ENCODE data around the gene MORN1. TPM values are rescaled to one million over a fixed set of nuclear protein-coding genes. Genes with fewer than 3 reads are reported as not detected.

Gene MORN1
- total and polyA plus RNA-seq, 2 donors = 4.7 to 11.1 TPM

DNA sequence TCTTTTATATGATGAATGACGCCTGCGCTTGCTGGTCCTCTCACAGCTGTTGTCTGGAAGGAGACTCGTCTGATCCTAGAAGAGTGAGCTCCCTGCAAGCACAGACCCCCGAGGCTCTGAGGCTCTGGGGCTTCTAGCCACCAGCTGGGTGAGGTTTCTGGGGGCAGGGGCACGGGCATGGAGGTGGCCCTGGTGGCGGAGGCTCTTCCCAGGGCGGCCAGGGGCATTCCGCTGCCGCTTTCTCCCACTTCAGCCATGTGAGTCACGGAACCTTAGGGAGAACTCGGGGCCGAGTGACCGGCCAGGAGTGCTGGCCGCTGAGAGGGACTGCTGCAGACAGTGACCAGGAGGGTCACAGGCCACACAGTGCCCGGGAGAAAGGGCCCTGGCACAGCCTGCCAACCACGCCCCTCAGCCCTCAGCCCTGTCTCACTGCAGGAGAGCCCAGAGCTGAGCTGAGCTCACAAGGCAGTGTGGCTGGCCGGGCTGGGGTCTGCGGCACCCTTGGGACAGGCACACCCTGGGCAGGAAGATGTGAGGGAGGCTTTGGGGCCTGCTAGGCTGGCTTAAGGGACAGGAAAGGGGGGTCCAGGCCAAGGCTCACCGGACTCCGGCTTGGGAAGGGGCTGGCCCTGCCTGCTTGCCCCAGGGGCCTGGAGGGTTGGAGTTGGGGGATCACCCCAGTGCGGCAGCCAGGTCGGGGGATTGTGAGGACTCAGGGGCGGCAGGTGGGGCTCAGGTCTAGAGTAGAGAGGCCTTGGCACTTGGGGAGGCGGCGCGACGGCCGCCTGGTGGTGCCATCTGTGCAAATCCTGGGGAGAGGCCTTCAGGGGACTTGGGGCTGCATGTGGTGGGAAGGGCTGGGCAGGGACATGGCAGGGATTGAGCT lies 35.7 kb downstream of the MORN1 start:
- no peak overlapping the region for H3K4me3 ChIP-seq (ENCODE audit: low read depth, low read length)
- 85% methylated on average over 28 of the region's 28 CpGs for WGBS
- H3K4me1 ChIP-seq (ENCODE audit: insufficient read depth) = no peaks in the 10 kb centered on the region
- DNase-seq (ENCODE audit: extremely low spot score) = no peak
- no peaks in the 10 kb centered on the region for H3K36me3 ChIP-seq (ENCODE audit: insufficient read depth)
- no peak overlapping the region for H3K27ac ChIP-seq (ENCODE audit: low read depth)

DNA sequence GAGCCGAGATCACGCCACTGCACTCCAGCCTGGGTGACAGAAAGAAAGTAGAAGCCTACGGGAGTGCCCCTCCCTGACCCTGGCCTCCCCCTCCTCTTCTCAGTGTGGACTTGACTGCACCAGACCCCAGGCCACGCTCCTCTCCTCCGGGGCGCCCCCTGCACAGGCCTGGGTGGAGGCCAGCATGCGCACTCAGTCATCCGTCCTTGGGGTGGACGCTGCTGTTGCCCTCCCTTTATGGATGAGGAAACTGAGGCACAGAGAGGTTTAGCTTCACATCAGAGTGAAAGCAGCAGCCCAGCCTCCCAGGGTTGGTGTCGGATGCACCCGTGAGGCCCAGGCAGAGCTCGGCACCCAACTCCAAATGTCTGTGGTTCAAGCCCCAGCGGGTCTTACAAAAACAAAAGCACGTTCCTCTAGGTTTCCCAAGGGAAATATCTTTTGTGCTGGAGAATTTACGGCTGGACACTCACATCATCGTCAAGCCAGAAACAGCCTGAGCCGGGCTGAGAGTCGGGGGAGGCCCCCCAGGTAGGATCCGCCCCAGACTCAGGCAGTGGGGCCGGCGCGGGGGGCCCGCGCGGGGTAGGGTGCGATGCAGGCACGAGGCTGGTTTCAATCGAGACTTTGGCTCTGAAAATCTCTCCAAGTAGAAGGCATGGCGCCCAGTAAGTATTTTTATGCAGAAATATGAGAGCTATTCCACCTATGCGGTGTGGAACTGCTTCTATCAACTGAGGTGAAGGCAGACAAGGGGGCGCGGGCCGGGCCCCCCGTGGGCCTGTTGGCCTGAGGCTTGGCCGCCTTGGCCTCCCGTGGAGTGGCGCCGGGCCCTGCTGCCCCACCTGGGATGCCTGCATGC lies 36.6 kb downstream of the MORN1 start:
- Histone ChIP-seq H3K4me1 (ENCODE audit: insufficient read depth) (no peaks in the 10 kb centered on the region), H3K36me3 (ENCODE audit: insufficient read depth) (no peaks in the 10 kb centered on the region), H3K27ac (ENCODE audit: low read depth) (no peak overlapping the region), H3K4me3 (ENCODE audit: low read depth, low read length) (no peak overlapping the region)
- DNase-seq (ENCODE audit: extremely low spot score) = no peak
- 56% methylated on average over 38 of the region's 38 CpGs for WGBS

DNA sequence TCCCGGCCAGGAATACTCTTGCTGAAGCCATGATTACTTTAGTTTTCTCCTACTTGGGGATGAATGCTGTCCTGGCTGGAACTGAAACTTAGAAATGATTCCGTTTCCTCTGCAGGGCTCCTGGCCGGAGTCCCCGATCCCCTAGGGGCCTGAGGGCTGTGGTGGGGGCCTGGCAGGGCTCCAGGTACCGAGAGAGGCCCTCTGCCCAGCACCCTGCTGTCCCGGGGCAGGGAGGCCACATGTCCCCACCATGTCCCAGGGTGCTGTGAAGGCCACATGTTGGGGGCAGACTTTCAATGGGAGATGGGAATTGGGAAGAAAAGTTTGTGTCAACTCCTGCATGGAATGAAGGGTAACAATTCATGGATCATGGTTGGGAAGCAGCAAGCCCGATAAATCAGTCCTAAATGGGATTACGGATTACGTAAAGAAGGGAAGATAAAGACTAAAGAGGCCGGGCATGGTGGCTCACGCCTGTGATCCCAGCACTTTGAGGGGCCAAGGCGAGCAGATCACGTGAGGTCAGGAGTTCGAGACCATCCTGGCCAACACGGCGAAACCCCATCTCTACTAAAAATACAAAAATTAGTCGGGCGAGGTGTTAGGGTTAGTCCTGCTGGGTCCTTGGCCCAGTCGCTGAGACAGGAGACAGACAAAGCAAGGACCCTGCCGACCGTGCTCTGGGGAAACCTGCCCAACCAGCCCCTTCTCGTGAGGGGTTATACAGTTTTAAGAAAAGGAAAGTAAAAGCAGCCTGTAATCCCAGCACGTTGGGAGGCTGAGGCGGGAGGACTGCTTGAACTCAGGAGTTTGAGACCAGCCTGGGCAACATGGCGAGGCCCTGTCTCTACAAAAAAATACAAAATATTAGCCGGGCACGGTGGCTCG lies 37.6 kb downstream of the MORN1 start:
- no peak overlapping the region for H3K4me3 ChIP-seq (ENCODE audit: low read depth, low read length)
- no peaks in the 10 kb centered on the region for H3K36me3 ChIP-seq (ENCODE audit: insufficient read depth)
- H3K4me1 ChIP-seq (ENCODE audit: insufficient read depth) = no peaks in the 10 kb centered on the region
- H3K27ac ChIP-seq (ENCODE audit: low read depth) = no peak overlapping the region
- DNase-seq (ENCODE audit: extremely low spot score) = no peak
- 82% methylated on average over 28 of the region's 28 CpGs for WGBS

DNA sequence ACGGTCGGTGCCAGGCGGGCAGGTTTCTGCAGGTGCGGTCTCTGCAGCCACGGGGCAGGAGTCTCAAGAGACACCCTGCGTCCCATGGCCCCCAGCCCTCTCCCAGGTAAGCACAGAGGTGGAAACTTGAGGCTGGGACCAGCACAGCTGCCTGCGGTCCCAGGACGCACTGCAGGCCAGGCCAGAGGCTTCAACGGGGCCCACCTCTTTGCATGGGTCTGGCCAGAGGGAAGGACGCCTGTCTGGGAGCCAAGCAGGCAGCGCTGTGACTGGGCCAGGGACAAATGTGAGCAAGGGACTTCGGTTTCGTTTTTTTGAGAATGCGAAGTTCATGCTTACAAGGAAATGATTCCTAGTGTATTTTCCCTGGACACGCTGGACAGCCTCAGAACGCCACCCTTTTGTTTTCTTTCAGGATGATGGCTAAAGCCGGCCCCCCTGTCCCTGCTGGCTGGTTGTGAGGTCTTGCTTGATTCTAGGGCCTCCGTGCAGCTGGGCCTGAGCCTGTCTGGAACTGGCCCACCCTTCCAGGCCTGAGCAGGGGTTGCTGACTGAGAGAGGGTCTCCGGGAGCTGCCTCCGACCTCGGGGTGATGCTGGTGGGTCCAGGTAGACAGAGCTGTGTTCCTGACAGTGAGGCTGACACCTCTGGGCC lies 38.3 kb downstream of the MORN1 start:
- H3K36me3 ChIP-seq (ENCODE audit: insufficient read depth) = no peaks in the 10 kb centered on the region
- WGBS = 66% methylated on average over 21 of the region's 21 CpGs
- DNase-seq (ENCODE audit: extremely low spot score) = no peak
- H3K4me1 ChIP-seq (ENCODE audit: insufficient read depth) = no peaks in the 10 kb centered on the region
- H3K27ac ChIP-seq (ENCODE audit: low read depth) = no peak overlapping the region
- H3K4me3 ChIP-seq (ENCODE audit: low read depth, low read length) = no peak overlapping the region

DNA sequence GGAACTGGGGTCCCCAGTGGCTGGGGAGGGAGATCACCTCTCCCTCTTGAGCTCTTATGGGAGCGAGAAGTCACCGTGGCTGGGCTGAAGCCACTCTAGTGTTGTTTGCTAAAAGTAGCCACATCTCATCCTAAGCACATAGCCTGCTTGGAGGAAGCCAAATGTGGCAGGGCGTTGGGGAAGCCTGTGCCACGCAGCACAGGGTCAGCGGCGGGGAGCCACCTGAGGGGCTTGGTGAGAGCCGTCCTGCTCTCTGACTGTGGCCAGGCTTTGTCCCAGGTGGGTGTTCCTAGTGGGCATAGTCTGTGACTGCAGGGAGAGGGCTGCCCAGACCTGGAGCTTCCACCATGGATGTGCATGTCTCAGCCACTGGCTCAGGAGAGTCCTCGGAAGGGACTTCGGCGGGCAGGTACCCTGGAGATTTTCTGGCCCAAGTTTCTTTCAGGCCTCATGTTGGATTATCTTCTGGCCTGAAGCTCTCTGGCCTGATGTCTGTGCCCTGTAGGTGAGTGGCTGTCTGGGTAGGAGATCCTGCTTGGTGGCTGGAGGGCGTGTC lies 38.9 kb downstream of the MORN1 start:
- DNase-seq (ENCODE audit: extremely low spot score) = no peak
- 94% methylated on average over 11 of the region's 11 CpGs for WGBS
- Histone ChIP-seq H3K36me3 (ENCODE audit: insufficient read depth) (no peaks in the 10 kb centered on the region), H3K27ac (ENCODE audit: low read depth) (no peak overlapping the region), H3K4me1 (ENCODE audit: insufficient read depth) (no peaks in the 10 kb centered on the region), H3K4me3 (ENCODE audit: low read depth, low read length) (no peak overlapping the region)

DNA sequence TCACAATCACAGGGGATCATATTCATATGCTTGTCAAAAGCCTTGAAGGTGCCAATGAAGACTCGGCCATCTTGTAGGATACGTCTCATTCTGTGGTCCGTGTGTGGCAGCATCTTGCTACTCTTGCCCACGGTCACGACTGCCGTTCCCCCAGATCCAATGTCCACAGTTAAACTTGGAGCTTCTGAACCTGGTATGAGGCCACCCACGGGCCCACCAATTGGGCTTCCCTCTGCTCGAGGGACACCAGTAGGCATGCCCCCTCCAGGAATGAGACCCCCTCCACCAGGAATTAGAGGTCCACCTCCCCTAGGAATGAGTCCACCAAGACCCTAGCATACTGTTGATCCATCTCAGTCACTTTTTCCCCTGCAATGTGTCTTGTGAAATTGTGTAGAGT lies 39.6 kb downstream of the MORN1 start:
- DNase-seq (ENCODE audit: extremely low spot score) = no peak
- H3K4me3 ChIP-seq (ENCODE audit: low read depth, low read length) = no peak overlapping the region
- H3K27ac ChIP-seq (ENCODE audit: low read depth) = no peak overlapping the region
- H3K36me3 ChIP-seq (ENCODE audit: insufficient read depth) = no peaks in the 10 kb centered on the region
- H3K4me1 ChIP-seq (ENCODE audit: insufficient read depth) = no peaks in the 10 kb centered on the region
- 92% methylated on average over 8 of the region's 8 CpGs for WGBS

DNA sequence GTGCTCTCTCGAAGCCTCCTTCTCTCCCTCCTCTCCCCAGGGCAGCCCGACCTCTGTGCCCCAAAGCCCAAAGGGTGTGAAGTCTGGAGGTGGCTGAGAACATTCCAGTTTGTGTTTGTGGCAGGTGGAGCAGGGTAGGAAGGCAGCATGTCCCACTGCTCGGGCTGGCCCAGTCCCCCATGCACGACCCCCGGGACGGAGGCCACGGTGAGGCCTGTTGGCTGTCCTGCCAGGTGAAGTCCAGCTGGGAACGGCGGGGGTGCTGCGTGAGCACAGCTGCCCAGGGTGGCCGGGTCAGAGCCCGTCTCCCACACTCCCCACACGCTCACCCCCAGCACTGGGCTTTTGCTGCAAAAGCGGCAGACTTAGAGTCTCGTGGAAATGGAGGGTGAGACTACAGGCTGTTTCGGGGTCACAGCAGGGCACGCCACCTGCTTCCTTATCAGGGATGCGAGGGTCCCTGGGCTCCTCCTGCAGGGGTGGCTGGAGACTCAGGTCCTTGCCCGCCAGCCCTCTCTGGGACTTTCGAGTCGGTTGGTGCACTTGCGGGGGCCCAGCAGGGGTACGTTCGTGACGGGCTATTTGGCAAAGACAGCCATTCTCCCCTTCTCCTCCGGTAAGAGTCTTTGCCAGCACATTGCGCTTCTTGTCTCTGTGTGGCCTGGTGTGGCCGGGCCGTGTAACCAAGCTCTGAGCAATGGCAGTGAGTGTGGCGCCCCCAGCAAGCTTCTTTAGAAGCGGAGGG lies 40.3 kb downstream of the MORN1 start:
- H3K4me3 ChIP-seq (ENCODE audit: low read depth, low read length) = no peak overlapping the region
- DNase-seq (ENCODE audit: extremely low spot score) = no peak
- H3K27ac ChIP-seq (ENCODE audit: low read depth) = no peak overlapping the region
- no peaks in the 10 kb centered on the region for H3K36me3 ChIP-seq (ENCODE audit: insufficient read depth)
- 86% methylated on average over 31 of the region's 31 CpGs for WGBS
- no peaks in the 10 kb centered on the region for H3K4me1 ChIP-seq (ENCODE audit: insufficient read depth)

DNA sequence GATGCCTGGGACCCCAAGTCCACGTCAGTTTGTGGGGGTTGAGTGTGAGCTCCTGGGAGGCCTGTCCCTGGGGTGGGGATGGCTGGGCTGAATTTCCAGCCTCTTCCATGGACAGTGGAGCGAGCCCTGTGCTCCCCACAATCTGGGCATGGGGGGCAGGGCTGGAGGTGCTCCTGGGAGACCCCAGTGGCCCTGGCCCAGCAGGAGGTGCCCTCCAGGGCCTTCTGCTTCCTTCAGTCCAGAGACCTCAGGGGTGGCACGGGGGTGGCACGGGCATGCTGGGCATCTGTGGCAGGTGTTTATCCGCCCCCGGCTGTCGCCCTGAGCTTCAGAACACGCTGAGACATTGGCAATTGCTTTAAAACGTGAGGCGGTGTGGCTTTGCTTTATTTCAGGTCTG lies 40.9 kb downstream of the MORN1 start:
- Histone ChIP-seq H3K4me1 (ENCODE audit: insufficient read depth) (no peaks in the 10 kb centered on the region), H3K4me3 (ENCODE audit: low read depth, low read length) (no peak overlapping the region), H3K36me3 (ENCODE audit: insufficient read depth) (no peaks in the 10 kb centered on the region), H3K27ac (ENCODE audit: low read depth) (no peak overlapping the region)
- DNase-seq (ENCODE audit: extremely low spot score) = no peak
- WGBS = 90% methylated on average over 10 of the region's 10 CpGs

DNA sequence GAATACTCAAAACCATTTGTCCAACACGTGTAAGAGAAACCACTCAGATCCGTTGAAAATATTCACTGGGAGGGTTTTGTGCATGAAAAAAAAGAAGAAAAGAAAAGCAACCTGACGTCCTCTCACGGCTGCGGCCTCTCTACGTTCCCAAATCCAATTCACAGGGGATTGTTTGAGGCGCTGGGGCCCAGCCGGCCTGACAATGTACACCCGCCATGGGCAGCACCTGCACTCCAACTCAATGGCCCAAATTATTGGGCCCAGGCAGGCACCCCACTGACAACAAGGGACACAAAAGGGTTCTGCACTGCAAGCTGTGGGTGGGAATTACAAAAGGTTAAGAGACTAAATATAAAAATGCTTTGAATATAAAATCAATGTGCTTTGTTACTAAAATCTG lies 41.5 kb downstream of the MORN1 start:
- no peak overlapping the region for H3K27ac ChIP-seq (ENCODE audit: low read depth)
- no peak overlapping the region for H3K4me3 ChIP-seq (ENCODE audit: low read depth, low read length)
- no peaks in the 10 kb centered on the region for H3K36me3 ChIP-seq (ENCODE audit: insufficient read depth)
- WGBS = 85% methylated on average over 9 of the region's 9 CpGs
- no peak for DNase-seq (ENCODE audit: extremely low spot score)
- no peaks in the 10 kb centered on the region for H3K4me1 ChIP-seq (ENCODE audit: insufficient read depth)

DNA sequence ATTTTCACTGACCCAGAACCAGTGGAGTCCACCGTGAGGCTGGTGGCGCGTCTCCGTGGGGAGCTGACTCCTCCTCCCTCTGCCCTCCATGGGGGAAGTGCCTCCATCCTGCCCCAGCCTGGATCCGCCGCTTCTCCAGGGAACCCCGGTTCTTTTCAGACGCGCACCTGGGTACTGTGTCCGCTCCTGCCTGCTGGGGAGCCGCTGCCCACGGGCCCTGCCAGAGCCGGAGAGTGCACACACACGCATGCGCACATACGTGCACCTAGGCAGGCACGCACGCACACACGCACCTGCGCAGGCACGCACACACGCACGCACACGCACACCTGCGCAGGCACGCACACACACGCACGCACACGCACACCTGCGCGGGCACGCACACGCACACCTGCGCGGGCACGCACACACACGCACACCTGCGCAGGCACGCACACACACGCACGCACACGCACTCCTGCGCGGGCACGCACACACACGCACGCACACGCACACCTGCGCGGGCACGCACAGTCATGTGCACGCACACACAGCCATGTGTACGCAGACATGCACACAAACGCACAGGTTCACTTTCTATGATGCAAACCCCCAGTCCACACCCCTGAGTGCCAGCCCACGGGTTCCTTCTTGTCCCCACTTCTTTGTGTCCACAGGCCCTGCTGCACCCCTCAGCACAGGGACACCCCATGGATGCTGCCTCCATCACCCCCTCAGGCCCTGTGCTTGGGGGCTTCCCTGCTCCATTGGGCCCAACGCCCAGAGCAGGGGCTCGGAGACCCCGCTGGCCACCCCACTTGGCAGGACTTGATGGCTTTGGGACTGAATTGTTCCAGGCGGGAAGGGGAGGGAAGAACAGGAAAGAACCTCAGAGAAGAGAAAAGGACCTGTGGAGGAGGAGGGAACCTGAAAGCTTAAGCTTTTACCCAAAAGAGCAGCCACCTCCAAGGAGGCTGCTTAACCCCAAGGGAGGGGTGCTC lies 42.7 kb downstream of the MORN1 start:
- Histone ChIP-seq H3K4me3 (ENCODE audit: low read depth, low read length) (no peak overlapping the region), H3K27ac (ENCODE audit: low read depth) (no peak overlapping the region), H3K4me1 (ENCODE audit: insufficient read depth) (no peaks in the 10 kb centered on the region), H3K36me3 (ENCODE audit: insufficient read depth) (no peaks in the 10 kb centered on the region)
- no peak for DNase-seq (ENCODE audit: extremely low spot score)
- WGBS = 91% methylated on average over 59 of the region's 59 CpGs

DNA sequence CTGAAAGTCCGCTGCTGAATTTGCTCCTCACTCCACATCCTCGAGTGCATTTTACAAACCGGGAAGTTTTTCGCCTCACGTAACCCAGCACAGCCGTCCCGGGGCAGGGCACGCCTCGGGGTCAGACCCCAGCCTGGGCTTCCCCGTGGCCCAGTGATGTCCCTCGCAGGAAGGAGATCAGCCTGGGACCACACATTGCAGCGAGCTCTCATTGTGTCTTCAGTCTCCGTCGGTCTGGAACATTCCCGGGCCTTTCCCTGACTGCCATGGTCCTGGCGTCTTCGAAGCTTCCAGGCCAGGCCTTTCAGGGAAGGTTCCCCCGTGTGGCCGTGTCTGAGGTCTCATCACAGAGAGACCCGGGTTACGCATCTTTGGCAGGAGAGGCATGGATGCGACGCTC lies 43.5 kb downstream of the MORN1 start:
- H3K36me3 ChIP-seq (ENCODE audit: insufficient read depth) = no peaks in the 10 kb centered on the region
- no peak overlapping the region for H3K4me3 ChIP-seq (ENCODE audit: low read depth, low read length)
- H3K27ac ChIP-seq (ENCODE audit: low read depth) = no peak overlapping the region
- H3K4me1 ChIP-seq (ENCODE audit: insufficient read depth) = no peaks in the 10 kb centered on the region
- no peak for DNase-seq (ENCODE audit: extremely low spot score)
- WGBS = 89% methylated on average over 23 of the region's 23 CpGs

All from urinary bladder (tissue), 4 donors.